NCI-H146 (cell line): ENCODE measurements around the gene FOXG1.

ENCODE experiments used
- DNase-seq: peaks from one replicate; lab custom pipeline; 2025; lab: John Stamatoyannopoulos, UW

FOXG1 gene

GRCh38 chr14:28762303-28762954, 4.2 kb upstream of the FOXG1 start:
- no peak for DNase-seq

GRCh38 chr14:28762955-28763326, 3.6 kb upstream of the FOXG1 start:
- peak; percentile 36 for DNase-seq

- DNase-seq = peak; percentile 20
Observed at GRCh38 chr14:28763751-28764256, 2.8 kb upstream of the FOXG1 start.

- peak; percentile 83 for DNase-seq
Observed at GRCh38 chr14:28764257-28765160, 2.1 kb upstream of the FOXG1 start.

GRCh38 chr14:28765169-28765830, 1.3 kb upstream of the FOXG1 start:
- no peak for DNase-seq

GRCh38 chr14:28765831-28766468, 637 bp upstream of the FOXG1 start:
- DNase-seq = no peak

GRCh38 chr14:28767030-28767852, 654 bp downstream of the FOXG1 start:
- no peak for DNase-seq

GRCh38 chr14:28767853-28768741, 1.5 kb downstream of the FOXG1 start:
- no peak for DNase-seq

GRCh38 chr14:28769276-28769880, 2.8 kb downstream of the FOXG1 start:
- no peak for DNase-seq

- no peak for DNase-seq
Observed at GRCh38 chr14:28770061-28770460, 3.5 kb downstream of the FOXG1 start.

GRCh38 chr14:28770630-28771029, 4.0 kb downstream of the FOXG1 start:
- no peak for DNase-seq

GRCh38 chr14:28771168-28771567, 4.6 kb downstream of the FOXG1 start:
- no peak for DNase-seq

GRCh38 chr14:28772613-28773012, 6.0 kb downstream of the FOXG1 start:
- DNase-seq = no peak

- DNase-seq = no peak
Observed at GRCh38 chr14:28773176-28773575, 6.6 kb downstream of the FOXG1 start.

GRCh38 chr14:28773861-28774691, 7.5 kb downstream of the FOXG1 start:
- DNase-seq = no peak

GRCh38 chr14:28774764-28775735, 8.5 kb downstream of the FOXG1 start:
- no peak for DNase-seq

- DNase-seq = no peak
Observed at GRCh38 chr14:28776482-28777266, 10.1 kb downstream of the FOXG1 start.
